SK-N-SH (cell line): ENCODE measurements around the gene DAGLA. TPM values are rescaled to one million over a fixed set of nuclear protein-coding genes. Genes with fewer than 3 reads are reported as not detected.

ENCODE experiments used
- CTCF ChIA-PET: fragments of 300-600, 350-600 bp; formaldehyde crosslinking; extraction: SDS; loops from one replicate; lab custom pipeline; 2021; lab: Yijun Ruan, JAX
- POLR2A ChIA-PET: fragments of 350-600 bp; sonication (Branson Sonifier 250); formaldehyde crosslinking; extraction: SDS; loops from one replicate; lab custom pipeline; 2020; ENCODE audit warnings: antibody characterized with exemption, inconsistent platforms; lab: Yijun Ruan, JAX
- DNase-seq: peaks from one replicate; pipeline ENCODE4 v3.0.0; 2012
- H2AFZ ChIP-seq: fragments of 200-600 bp; sonication (generic); 2 replicates; pipeline ENCODE4 v1.8.1; 2016; ENCODE audit warnings: antibody characterized with exemption, mild to moderate bottlenecking, low read depth
- H3F3A ChIP-seq: fragments of 200-600 bp; sonication (generic); replicated peaks from 2 replicates; pipeline ENCODE3; 2016; ENCODE audit warnings: antibody characterized with exemption, mild to moderate bottlenecking; ENCODE audit not compliant: insufficient read depth
- H3K27ac ChIP-seq, 2 experiments: fragments of 200-500 bp in 1 of 2; fragments of 200-600 bp in 1 of 2; sonication (Bioruptor generic) in 1 of 2; sonication (generic), shearing (Covaris generic) in 1 of 2; 2 replicates each; pipeline versions ENCODE4 v1.5.1 to v1.6.1; 2014 to 2016; ENCODE audit warnings: low read depth in 2 of 2, inconsistent platforms in 1 of 2, low read length in 1 of 2, mild to moderate bottlenecking in 1 of 2, mixed read lengths in 1 of 2
- H3K27me3 ChIP-seq: fragments of 200-600 bp; sonication (generic), shearing (Covaris generic); 2 replicates; pipeline ENCODE4 v1.6.1; 2016; ENCODE audit warnings: mixed run types; ENCODE audit not compliant: insufficient read depth
- H3K36me3 ChIP-seq, 2 experiments: fragments of 200-500 bp in 1 of 2; fragments of 200-600 bp in 1 of 2; sonication (Bioruptor generic) in 1 of 2; sonication (generic) in 1 of 2; replicated peaks in 1 of 2; 2 replicates each; pipeline versions ENCODE3 to v1.5.1; 2014 to 2016; ENCODE audit warnings: low read length in 1 of 2, mild to moderate bottlenecking in 1 of 2; ENCODE audit not compliant: insufficient read depth in 2 of 2, control insufficient read depth in 1 of 2
- H3K4me1 ChIP-seq, 2 experiments: fragments of 200-500 bp in 1 of 2; fragments of 200-600 bp in 1 of 2; sonication (Bioruptor generic) in 1 of 2; sonication (generic), shearing (Covaris generic) in 1 of 2; 2 replicates each; pipeline versions ENCODE4 v1.5.1 to v1.6.1; 2014 to 2016; ENCODE audit warnings: low read depth in 1 of 2, low read length in 1 of 2, mixed run types in 1 of 2; ENCODE audit not compliant: insufficient read depth in 2 of 2, control insufficient read depth in 1 of 2
- H3K4me2 ChIP-seq: fragments of 200-600 bp; sonication (generic), shearing (Covaris generic); 2 replicates; pipeline ENCODE4 v1.6.1; 2017; ENCODE audit warnings: mixed run types
- H3K4me3 ChIP-seq, 2 experiments: fragments of 200-500 bp in 1 of 2; fragments of 200-600 bp in 1 of 2; sonication (Bioruptor generic) in 1 of 2; sonication (generic), shearing (Covaris generic) in 1 of 2; 2 replicates each; pipeline versions ENCODE4 v1.5.1 to v1.8.1; 2014 to 2016; ENCODE audit warnings: low read depth in 2 of 2, inconsistent platforms in 1 of 2, low read length in 1 of 2, mild to moderate bottlenecking in 1 of 2, mixed read lengths in 1 of 2, moderate library complexity in 1 of 2
- H3K79me2 ChIP-seq: fragments of 200-600 bp; sonication (generic); 2 replicates; pipeline ENCODE4 v1.8.1; 2017; ENCODE audit warnings: mild to moderate bottlenecking; ENCODE audit not compliant: insufficient read depth
- H3K9ac ChIP-seq: fragments of 200-600 bp; sonication (generic); 2 replicates; pipeline ENCODE4 v1.6.1; 2017; ENCODE audit warnings: mixed run types
- H3K9me2 ChIP-seq: fragments of 200-600 bp; sonication (generic); 2 replicates; pipeline ENCODE4 v1.6.1; 2017; ENCODE audit warnings: mixed run types
- H3K9me3 ChIP-seq: fragments of 200-600 bp; sonication (generic); 2 replicates; pipeline ENCODE4 v1.6.1; 2017; ENCODE audit warnings: mixed run types, mild to moderate bottlenecking, moderate library complexity
- H4K20me1 ChIP-seq: fragments of 200-600 bp; sonication (generic); 2 replicates; pipeline ENCODE4 v1.6.1; 2017; ENCODE audit warnings: mild to moderate bottlenecking, mixed run types; ENCODE audit not compliant: insufficient read depth
- ELF1 ChIP-seq: IDR thresholded peaks from 2 replicates; pipeline ENCODE4 v1.4.0; 2012
- MXI1 ChIP-seq: IDR thresholded peaks from 2 replicates; pipeline ENCODE4 v1.6.1; 2012; ENCODE audit warnings: mild to moderate bottlenecking, low read depth, low read length, improper control_type of control experiment
- POLR2AphosphoS5 ChIP-seq: IDR thresholded peaks from 2 replicates; pipeline ENCODE4 v1.6.1; 2012; ENCODE audit warnings: low read depth, low read length
- RCOR1 ChIP-seq: fragments of 150-350 bp; IDR thresholded peaks from 2 replicates; pipeline ENCODE4 v1.6.1; 2017; ENCODE audit warnings: antibody characterized with exemption, low read length
- SIN3A ChIP-seq: IDR thresholded peaks from 2 replicates; pipeline ENCODE4 v1.6.1; 2012; ENCODE audit warnings: low read depth, mild to moderate bottlenecking, low read length, moderate library complexity, borderline replicate concordance
- YY1 ChIP-seq: IDR thresholded peaks from 2 replicates; pipeline ENCODE4 v1.4.0; 2012; ENCODE audit warnings: low read depth, mild to moderate bottlenecking
- WGBS: methylation state at CpG from one replicate; pipeline ENCODE4 v1.1.6; 2017; ENCODE audit warnings: low lambda C conversion rate; 5-methylcytosine and 5-hydroxymethylcytosine counted together
- polyA plus RNA-seq, 3 experiments: library from polyadenylated mRNA; depleted of rRNA; stranded (reverse); fragments of >200 nt; gene quantifications; 2 replicates each; pipeline ENCODE4 v1.2.3, GENCODE V29; 2012
- TF ChIP-seq, protein P1 (sequence below): IDR thresholded peaks from 2 replicates; pipeline ENCODE4 v1.4.0; 2012; ENCODE audit warnings: low read depth, borderline replicate concordance
- TF ChIP-seq, protein P2 (sequence below): IDR thresholded peaks from 2 replicates; pipeline ENCODE4 v1.4.0; 2012; ENCODE audit warnings: low read depth

The DAGLA gene
- polyA plus RNA-seq, 1 of the 3 experiments (the other 2 are of a cell fraction): 3.3 TPM

DNA sequence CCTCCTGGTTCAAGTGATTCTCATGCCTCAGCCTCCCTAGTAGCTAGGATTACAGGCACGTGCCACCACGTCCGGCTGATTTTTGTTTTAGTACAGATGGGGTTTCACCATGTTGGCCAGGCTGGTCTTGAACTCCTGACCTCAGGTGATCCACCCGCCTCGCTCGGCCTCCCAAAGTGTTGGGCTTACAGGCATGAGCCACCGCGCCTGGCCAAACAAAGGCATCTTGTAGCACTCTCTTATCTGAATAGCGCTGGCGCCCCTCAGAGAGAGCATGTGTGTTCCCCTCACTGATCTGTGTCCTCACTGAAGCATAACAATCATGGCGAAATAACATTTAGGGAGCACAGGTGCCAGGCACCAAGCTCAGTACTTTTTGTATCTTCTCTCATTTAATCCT lies 7.2 kb downstream of the DAGLA start:
- WGBS: 97% methylated on average over 11 of the region's 11 CpGs
- no peak overlapping the region for H3K4me3 ChIP-seq
- POLR2A ChIA-PET: interaction anchor here (1.2 kb wide), 1 partner anchor 11 kb away, joined by 6 read pairs; no protein-coding TSS in a partner anchor
- no peak overlapping the region for H3K27ac ChIP-seq
- DNase-seq: no peak
- H3K9me2 ChIP-seq: no peaks in the 10 kb centered on the region
- no peak for TF ChIP-seq MXI1
- no peak for TF ChIP-seq SIN3A
- TF ChIP-seq, protein P1, sequence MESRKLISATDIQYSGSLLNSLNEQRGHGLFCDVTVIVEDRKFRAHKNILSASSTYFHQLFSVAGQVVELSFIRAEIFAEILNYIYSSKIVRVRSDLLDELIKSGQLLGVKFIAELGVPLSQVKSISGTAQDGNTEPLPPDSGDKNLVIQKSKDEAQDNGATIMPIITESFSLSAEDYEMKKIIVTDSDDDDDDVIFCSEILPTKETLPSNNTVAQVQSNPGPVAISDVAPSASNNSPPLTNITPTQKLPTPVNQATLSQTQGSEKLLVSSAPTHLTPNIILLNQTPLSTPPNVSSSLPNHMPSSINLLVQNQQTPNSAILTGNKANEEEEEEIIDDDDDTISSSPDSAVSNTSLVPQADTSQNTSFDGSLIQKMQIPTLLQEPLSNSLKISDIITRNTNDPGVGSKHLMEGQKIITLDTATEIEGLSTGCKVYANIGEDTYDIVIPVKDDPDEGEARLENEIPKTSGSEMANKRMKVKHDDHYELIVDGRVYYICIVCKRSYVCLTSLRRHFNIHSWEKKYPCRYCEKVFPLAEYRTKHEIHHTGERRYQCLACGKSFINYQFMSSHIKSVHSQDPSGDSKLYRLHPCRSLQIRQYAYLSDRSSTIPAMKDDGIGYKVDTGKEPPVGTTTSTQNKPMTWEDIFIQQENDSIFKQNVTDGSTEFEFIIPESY: no peak
- TF ChIP-seq YY1: no peak
- TF ChIP-seq RCOR1: no peak
- no peaks in the 10 kb centered on the region for H3K27me3 ChIP-seq
- H3K9me3 ChIP-seq: no peaks in the 10 kb centered on the region
- no peak overlapping the region for H3K4me2 ChIP-seq
- H3K9ac ChIP-seq: no peak overlapping the region
- H3K79me2 ChIP-seq: no peaks in the 10 kb centered on the region
- H4K20me1 ChIP-seq: no peaks in the 10 kb centered on the region
- CTCF ChIA-PET: interaction anchor here (1.1 to 2.9 kb wide), 3 partner anchors 17 to 46 kb away, joined by 3 to 14 read pairs (median 3); no protein-coding TSS in a partner anchor
- no peaks in the 10 kb centered on the region for H3F3A ChIP-seq
- H3K4me1 ChIP-seq: peaks cover 0 to 16% of the 10 kb centered on the region in 2 experiments; a peak in 1 of 4 replicates
- H2AFZ ChIP-seq: no peak overlapping the region
- no peaks in the 10 kb centered on the region for H3K36me3 ChIP-seq

DNA sequence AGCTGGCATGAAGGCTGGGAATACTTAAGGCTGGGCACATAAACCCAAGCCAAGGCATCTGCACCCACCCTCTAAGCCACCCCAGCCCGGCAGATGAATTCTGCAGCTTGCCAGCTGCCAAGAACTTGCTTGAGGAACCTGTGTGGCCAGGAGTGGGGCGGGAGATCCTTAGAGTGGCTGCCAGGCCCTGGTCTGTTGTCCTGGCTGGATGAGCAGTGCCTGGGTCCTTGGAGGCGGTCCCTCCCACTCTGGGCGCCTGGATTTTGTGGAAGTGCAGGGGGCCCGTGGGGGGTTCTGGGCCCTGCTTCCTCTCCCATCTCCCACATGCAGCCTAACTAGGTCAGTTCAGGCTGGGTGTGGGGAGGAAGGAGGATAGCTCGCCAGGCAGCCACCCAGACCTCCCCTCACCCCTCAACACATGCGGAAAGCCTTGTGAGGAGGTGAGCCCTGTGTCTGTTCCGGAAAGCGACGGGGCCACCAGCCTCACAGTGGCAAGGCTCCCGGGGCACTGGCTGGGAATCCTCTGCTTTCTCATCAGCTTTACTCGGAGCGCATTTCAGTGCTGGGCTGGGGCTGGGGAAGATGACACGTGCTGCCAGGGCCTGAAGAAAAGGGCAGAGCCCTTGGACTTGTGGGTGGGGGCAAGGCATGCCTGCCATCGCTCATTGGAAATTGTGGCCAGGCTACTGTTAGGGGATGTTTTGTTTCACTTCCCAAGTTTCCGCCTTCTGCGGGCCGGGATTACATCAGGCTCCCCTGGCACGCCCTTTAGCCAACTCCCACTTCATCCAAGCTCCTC lies 8.4 kb downstream of the DAGLA start:
- DNase-seq: no peak
- no peaks in the 10 kb centered on the region for H4K20me1 ChIP-seq
- no peak overlapping the region for H3K27ac ChIP-seq
- H2AFZ ChIP-seq: no peak overlapping the region
- no peaks in the 10 kb centered on the region for H3K27me3 ChIP-seq
- peaks cover 0 to 16% of the 10 kb centered on the region in 2 experiments; a peak in 1 of 4 replicates for H3K4me1 ChIP-seq
- WGBS: 84% methylated on average over 11 of the region's 19 CpGs
- no peaks in the 10 kb centered on the region for H3F3A ChIP-seq
- H3K36me3 ChIP-seq: no peaks in the 10 kb centered on the region
- no peak overlapping the region for H3K9ac ChIP-seq
- no peaks in the 10 kb centered on the region for H3K79me2 ChIP-seq
- TF ChIP-seq, protein P2, sequence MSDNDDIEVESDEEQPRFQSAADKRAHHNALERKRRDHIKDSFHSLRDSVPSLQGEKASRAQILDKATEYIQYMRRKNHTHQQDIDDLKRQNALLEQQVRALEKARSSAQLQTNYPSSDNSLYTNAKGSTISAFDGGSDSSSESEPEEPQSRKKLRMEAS: no peak
- TF ChIP-seq POLR2AphosphoS5: no peak
- TF ChIP-seq ELF1: no peak
- no peak overlapping the region for H3K4me2 ChIP-seq
- ChIA-PET CTCF (interaction anchor here (0.5 to 2.9 kb wide), 6 partner anchors 11 to 100 kb away, joined by 3 to 14 read pairs (median 3); no protein-coding TSS in a partner anchor), POLR2A (interaction anchor here (1.2 kb wide), 1 partner anchor 9 kb away, joined by 6 read pairs; no protein-coding TSS in a partner anchor)
- H3K4me3 ChIP-seq: no peak overlapping the region
- no peaks in the 10 kb centered on the region for H3K9me2 ChIP-seq
- no peaks in the 10 kb centered on the region for H3K9me3 ChIP-seq
